ENCODE data around the gene ATP9A.

Gene ATP9A

GRCh38 chr20:51627586-51627985, 140.6 kb downstream of the ATP9A start:
- DNase-seq (ENCODE audit: low spot score) = no peak

- DNase-seq (ENCODE audit: low spot score) = no peak
Measured at GRCh38 chr20:51625105-51625504, 143.1 kb downstream of the ATP9A start.

DNA sequence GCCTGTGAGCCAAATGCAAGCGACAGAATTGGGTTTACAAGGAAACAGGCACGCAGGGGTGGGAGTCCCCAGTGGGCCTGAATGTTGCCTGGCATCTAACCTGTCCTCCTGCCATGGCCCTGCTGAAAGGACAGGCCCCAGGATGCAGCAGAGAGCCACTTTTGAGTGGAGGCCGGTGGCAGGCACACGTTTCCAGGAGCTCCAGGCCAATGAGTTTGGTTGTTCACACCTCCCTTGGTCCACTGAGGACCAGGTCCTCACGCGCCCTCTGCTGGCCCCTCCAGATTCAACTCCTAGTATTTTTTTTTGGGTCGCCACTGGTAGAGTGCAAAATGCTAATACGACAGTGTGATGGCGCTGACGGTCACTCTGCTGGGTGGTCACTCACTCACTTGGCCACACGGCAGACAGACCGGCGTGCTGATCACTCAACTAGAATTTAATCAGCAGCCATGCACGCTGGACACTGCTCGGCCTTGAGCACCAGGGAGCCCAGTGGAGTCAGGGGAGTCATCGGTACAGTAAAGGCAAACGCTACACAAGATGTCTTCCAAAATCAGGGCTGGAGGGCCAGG, 143.9 kb downstream of the ATP9A start:
- peak; percentile 77 for DNase-seq (ENCODE audit: low spot score)

DNA sequence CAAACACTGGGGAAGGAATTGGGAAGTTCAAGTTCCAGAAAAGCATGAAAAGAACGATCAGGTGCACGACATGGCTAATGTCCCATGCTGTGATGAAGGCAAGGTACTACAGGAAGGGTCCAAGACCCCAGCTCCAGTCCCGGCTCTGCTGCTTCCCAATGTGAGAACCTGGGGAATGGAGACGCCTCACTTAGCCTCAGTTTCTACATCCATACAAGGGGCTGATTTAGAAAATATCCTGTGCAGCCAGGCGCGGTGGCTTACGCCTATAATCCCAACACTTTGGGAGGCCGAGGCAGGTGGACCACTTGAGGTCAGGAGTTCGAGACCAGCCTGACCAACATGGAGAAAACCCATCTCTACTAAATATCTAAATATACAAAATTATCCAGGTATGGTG, 144.9 kb downstream of the ATP9A start:
- no peak for DNase-seq (ENCODE audit: low spot score)

DNA sequence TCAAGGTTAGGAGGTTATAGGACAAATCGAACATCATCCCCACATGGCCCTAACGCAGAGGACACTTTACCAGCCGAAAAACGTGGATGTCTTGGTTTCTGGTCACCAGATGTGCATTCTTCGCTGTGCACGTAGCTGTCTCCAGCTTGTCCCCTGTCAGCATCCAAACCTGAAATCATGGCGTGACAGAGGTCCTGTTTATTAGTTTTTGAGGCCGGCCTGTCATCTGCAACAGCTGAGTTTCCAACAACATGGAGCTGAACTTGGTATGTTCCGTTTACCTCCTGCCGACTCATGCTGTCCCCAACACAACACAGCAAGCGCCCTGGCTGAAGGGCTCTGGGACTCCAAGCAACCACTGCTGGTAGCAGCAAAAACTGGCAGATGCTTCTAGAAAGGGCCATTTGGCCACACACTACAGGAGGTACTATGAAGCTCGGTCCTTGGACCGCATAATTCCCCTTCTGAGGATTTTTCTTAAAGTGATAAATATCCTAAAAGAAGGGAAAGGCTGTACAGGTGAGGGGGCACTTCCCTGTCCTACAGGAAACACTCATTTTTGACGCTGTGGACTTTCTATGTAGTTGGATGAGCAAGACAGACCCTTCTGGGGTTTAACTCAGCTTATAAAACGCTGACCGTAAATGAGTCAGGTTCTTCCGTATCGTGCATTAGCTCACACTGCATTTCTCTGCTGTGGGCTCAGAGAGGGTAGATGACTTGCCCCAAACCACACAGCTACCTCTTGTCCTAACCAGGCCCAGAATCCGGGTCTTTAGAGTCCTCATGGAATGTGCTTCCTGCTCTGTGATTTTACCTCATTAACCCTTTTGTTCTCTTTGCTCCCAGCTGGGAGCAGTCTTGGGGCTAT, 146.0 kb downstream of the ATP9A start:
- DNase-seq (ENCODE audit: low spot score) = no peak

GRCh38 chr20:51620432-51620831, 147.8 kb downstream of the ATP9A start:
- no peak for DNase-seq (ENCODE audit: low spot score)

DNA sequence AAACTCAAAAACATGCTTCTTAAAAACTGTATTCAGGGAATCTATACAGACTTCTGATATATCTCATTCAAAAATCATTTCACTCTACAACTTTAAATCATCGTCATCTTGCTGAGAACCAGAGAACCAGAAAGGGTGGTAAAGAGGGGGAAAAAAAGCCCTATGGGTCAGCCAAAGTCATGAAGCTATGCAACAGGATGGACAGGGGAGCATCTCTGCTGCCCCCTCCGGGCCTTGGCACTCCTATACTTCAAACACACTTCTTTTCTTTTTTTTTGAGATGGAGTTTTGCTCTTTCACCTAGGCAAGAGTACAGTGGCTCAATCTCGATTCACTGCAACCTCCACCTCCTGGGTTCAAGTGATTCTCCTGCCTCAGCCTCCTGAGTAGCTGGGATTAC, 152.1 kb downstream of the ATP9A start:
- DNase-seq (ENCODE audit: low spot score) = no peak

DNA sequence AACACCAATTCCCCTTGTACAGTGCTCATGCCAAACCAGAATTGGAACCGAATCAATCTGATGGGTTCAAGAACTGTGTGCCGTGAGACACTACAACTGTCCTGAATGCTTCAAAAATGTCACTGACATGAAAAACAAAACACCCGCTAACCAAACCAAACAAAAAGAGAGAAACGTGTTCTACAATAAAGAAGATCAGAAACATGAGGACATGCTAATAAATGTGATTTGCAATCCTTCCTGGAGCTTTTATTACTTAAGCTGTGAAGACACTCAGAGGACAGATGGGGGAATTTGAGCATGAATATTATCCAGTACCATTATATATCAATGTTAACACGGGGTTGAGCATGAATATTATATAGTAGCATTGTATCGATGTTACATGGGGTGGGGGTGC, 153.5 kb downstream of the ATP9A start:
- DNase-seq (ENCODE audit: low spot score) = no peak

DNA sequence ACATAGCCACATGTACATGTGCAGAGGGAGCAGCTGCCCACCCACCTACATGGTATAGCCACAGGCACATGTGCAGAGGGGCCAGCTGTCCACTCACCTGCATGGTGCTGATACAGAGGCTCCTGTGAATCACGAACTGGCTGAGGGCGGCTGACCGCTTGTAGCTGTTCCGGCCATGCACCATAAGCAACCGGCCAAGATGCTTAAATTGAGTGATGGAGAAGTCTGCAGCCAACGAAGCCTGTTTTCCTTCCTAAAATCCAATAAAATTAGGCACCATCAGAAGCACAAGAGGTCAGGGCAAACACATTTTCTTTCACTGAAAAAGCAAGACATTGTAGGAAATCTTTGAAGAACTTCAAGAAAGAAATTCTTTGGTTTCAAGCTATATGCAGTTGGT, 154.6 kb downstream of the ATP9A start:
- no peak for DNase-seq (ENCODE audit: low spot score)

DNA sequence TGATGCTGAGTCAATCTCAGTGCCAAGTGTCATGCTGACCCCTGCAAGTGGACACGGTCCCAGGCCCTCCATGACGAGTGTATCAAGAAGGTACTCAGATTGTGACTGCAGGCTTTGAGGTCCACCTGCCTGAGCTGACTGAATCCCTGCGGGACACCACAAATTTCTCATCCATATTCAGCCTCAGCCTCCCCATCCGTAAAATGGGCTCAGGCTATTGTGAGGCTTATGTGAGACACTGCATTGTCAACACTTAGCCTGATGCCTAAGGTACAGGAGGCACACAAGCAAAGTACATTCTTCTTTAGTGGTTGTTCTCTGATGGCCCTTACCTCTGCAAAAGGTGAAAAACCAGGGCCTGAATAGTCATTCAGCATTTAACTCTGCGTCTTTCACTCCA, 155.3 kb downstream of the ATP9A start:
- no peak for DNase-seq (ENCODE audit: low spot score)

DNA sequence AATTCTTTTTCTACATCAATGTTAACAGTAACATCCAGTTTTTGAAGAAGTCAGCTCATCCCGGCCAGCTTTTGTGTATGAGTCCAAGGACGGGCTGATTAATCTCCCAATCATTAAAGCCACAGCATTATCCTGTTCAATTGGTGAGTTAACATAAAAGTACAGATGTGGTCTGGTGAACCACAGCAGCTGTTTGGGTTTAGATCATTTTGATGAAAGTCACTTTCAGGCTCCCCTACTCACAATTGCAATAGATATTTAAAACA, 156.6 kb downstream of the ATP9A start:
- DNase-seq (ENCODE audit: low spot score) = no peak

GRCh38 chr20:51610761-51611624, 157.2 kb downstream of the ATP9A start:
- DNase-seq (ENCODE audit: low spot score) = no peak

DNA sequence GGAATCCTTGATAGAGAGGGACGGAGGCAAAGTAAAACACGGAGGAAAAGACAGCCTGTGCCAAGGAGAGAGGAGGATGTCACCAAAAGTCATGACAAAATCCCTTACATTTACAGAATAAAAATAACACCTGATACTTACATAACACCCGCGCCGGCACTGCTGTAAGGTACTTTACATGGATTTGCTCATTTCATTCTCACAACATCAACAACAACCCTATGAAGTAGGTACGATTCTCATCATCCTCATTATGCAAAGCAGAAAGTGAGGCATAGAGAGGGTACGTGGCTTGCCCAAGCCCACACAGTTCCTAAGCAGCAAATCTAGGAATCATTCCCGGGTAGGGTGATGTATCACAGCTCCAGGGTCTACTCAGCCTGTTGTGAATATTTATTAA, 158.1 kb downstream of the ATP9A start:
- DNase-seq (ENCODE audit: low spot score) = no peak

- DNase-seq (ENCODE audit: low spot score) = no peak
Measured at GRCh38 chr20:51609251-51609650, 158.9 kb downstream of the ATP9A start.

- DNase-seq (ENCODE audit: low spot score) = no peak
Measured at GRCh38 chr20:51608061-51608460, 160.1 kb downstream of the ATP9A start.

DNA sequence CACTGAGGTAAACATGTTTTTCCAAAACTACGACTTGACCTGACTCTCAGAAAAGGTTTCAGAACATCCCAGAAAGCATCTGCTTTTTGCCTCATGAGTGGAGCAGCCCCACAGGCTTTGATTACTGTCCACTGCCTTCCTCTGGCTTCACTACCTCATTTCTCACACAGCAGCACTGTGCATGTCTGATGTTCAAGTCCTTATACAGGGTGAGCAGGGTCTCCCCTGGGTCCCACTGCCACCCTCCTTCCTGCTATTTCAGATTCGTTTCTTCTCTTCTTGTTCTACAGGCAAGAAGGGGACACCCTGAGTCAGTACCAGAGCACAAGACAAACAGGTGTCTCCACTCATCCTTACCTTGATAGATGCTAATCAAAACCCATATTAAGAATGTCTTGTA, 161.0 kb downstream of the ATP9A start:
- DNase-seq (ENCODE audit: low spot score) = no peak

- DNase-seq (ENCODE audit: low spot score) = no peak
Measured at GRCh38 chr20:51604851-51605250, 163.3 kb downstream of the ATP9A start.

DNA sequence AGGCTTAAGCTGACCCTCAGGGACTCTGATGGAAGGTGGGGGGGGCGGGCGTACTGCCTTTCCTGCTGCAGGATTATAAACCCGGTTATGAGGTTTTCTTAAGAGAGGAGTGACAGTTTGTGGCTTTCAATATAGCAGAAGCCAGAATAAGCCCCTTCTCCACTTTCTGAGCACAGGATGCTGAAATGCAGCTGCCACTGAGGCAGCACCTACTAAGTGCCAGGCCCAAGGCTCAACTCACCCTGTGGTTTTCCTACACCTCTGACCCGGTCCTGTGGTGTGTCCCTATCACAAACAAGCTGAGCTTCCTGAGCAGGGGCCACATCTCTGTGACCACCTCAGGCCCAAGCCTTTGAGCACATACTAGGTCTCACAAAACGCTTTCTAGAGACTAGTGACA, 166.1 kb downstream of the ATP9A start:
- no peak for DNase-seq (ENCODE audit: low spot score)

GRCh38 chr20:51600950-51601349, 167.2 kb downstream of the ATP9A start:
- DNase-seq (ENCODE audit: low spot score) = no peak

DNA sequence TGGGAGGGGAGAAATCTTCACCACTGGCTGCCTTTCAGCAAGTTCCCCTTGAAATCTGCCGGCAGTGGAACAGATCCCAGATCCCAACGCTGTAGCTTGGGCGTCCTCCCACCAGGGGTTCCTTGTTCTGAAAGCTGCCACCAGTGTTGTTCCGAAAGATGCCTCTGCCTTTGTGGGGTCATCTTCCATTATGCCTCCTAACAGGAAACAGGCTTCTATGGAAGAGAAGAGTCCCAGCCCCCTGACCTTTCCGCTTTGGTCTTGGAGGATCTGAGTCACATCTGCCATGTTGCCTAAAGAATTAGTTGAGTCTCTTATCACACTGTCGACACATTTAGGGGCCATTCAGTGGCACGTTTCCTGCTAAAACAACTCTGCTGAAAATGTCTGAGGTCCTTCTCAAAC, 168.2 kb downstream of the ATP9A start:
- no peak for DNase-seq (ENCODE audit: low spot score)

GRCh38 chr20:51598556-51598955, 169.6 kb downstream of the ATP9A start:
- DNase-seq (ENCODE audit: low spot score) = no peak

- no peak for DNase-seq (ENCODE audit: low spot score)
Measured at GRCh38 chr20:51597389-51598231, 170.6 kb downstream of the ATP9A start.

All from hepatic stellate cell (primary cell).